Measurements from ENCODE around the gene PCNX2.
"Not testable (repeated sequence)": the region's sequence is repeated elsewhere in the genome, so short reads cannot be mapped to it uniquely, and the experiment has no call there.

PCNX2 gene

DNA sequence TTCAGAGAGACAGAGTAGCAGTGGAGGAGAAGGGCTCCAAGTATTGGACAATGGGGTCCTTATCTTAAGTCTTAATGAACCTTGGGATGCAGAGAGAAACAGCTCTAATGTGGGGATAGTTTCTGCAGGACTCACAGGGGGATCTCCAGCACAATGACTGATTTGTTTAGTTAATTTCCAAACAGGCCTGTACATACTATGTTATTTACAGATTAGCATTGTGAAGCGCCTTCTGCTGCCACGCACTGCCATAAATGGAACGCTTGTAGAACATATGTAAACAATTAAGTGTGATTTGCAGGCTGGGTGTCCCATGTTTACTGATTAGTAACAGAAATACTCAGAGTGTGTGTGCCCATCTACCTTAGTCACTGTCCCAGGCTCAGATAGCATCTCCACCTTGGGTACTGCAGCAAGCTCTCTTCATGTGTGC lies 289.0 kb downstream of the PCNX2 start:
- DNase-seq: no peak

DNA sequence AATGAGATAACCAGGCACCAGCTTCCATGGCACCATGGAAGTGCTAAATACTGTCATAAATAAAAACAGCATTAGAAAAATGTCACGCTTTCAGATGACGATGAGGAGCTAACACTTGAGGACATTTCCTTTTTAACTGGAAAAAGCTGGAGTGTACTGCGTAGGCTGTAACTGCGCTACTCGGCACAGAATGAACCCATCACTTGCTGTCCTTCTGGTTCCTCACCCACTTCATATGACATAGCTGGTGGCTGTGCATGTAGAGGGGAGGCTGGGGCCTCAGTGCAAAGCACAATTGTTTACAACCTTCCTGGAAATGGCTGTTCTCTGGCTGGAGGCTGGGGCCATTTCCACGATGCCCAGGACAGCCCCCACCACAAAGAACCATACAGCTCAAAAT lies 289.4 kb downstream of the PCNX2 start:
- no peak for DNase-seq

DNA sequence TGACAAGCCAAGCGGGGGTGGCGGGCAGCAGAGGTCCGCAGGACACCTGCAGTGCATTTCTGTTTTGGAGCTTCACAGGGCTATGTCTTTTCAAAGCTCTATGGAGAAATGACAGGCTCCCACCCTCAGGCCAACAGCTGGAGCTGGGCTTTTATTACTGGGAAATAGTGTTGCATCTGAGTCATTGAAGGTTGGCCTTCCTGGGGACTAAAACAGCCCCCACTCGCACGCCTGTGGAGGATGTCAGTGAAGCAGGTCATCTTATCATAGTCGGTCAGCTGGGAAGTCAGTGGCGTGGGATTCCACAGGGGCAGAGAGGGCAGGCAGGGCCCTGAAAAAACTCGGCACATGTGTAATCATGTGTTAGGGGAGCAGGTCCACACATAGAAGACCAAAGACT lies 289.8 kb downstream of the PCNX2 start:
- DNase-seq: no peak

DNA sequence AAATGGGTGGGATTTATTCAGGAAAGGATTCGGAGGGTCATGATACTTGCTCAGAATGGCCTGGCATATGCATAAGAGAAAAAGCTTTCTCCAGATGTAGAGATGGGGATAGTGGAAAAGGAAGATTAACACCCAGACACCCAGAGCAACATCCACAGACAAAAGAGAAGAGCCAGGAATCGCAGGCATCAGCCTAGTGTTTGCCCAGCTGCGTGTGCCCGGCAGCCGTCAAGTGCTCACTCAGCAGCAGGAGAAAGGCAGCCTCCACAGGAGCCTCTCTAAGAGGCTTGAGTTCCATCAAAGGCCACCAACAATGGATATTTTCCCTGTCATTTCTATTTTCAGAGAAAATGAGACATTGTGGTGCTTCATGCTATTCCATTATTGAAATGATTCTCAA lies 290.4 kb downstream of the PCNX2 start:
- no peak for DNase-seq

DNA sequence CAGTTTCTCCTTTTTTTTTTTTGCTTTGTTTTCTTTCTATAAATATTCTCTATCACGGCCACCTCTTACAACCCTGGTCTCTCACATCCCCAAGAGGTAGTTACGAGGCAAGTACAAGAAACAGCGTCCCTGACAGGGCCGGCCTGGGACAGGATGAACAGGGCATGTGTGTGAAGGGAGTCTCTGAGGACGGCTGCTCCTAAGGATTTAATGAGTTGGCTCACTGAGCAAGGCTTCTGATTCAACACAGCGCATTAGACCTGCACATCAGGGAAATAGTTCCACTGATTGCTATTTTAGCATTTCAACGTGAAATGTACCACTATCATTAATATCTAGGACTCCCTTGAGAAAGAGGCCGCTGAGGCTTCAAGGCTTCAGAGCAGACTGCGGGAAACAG lies 291.1 kb downstream of the PCNX2 start:
- no peak for DNase-seq

DNA sequence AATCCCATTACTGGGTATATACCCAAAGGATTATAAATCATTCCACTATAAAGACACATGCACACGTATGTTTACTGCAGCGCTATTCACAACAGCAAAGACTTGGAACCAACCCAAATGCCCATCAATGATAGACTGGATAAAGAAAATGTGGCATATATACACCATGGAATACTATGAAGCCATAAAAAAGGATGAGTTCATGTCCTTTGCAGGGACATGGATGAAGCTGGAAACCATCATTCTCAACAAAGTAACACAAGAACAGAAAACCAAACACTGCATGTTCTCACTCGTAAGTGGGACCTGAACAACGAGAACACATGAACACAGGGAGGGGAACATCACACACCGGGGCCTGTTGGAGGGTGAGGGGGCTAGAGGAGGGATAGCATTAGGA lies 291.9 kb downstream of the PCNX2 start:
- not testable (repeated sequence) for DNase-seq

DNA sequence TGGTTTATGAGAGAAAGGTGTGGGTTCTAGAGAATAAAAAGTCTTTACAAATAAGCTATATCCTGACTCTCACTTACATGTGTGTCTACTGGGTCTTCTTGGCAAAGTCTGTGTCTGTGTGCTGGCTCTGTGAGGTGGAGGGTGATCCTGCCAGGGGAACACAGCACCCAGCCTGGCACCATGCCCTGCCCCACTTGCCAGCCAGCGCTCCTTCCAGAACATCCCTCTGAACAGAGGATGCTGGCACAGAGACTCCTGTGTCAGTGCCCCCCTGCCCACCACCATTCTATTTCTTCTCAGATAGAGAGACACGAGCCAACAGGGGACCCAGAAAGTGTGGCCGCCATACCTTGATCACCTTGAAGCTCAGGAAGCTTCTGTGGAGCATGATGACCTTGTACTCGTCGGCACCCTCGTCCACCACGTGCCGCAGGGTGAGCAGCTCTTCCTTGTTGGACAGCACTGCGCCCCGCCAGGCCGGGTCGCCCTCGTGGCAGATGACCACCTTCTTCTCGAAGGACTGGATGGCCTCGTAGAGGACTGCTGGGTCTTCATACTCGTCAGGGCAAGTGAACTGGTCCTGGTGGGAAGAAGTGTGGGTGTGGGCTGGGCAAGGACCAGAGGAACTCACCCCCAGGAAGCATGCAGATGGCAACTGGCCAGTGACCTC lies 295.4 kb downstream of the PCNX2 start:
- DNase-seq: no peak

DNA sequence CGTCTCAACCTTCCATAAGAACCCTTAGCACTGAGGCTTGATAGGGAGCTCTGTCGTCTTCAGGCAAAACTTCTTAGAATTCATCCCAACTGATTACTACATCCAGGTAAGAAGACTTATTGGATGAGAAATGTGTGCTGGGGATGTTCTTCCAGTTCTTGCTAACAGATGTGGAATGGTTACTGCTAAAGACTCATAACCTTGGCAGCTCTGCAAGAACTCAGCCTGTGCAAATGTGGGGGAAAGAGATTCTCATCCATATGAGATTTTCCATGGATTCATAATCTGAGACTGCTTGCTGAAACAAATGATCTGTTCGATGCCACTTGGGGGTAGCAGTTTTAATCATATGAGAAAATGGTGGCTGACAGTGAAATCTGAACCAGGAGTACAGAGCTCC lies 296.9 kb downstream of the PCNX2 start:
- no peak for DNase-seq

DNA sequence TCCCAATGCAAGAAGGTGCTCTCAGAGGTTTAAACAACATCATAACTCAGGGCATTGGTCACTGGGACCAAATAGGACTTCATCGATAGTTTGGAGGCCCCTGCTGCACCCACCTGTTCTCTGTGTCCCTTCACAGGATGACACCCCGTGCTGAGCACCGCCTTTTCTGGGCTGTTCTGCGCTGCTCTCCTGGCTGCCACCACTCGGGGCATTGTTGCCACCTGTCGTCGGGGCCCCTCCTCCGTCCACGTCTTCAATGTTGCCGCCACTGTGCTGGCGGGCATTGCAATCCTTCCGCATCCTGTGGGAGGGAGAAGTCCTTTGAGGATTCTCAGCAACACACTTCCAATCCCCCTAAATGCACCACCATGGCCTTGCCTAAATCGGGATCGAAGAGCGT lies 297.4 kb downstream of the PCNX2 start:
- no peak for DNase-seq

DNA sequence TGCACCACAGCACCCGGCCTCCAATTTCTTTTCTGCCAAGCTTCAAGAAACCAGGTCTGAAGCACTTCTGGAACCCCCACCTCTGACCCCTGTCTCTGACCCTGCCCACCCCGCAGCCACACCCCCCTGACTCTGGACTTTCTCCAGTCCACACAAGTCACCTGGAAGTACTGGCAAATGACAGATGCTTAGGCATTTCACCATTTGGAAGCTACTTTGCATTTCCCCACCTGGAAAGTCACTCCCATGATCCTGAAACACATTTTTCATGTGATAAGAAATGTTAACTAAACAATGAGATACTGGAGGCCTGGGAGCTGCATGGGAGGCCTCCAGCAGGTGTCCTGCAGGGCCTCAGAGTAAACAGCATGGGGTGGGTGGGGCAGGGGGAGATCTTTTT lies 299.4 kb downstream of the PCNX2 start:
- no peak for DNase-seq

DNA sequence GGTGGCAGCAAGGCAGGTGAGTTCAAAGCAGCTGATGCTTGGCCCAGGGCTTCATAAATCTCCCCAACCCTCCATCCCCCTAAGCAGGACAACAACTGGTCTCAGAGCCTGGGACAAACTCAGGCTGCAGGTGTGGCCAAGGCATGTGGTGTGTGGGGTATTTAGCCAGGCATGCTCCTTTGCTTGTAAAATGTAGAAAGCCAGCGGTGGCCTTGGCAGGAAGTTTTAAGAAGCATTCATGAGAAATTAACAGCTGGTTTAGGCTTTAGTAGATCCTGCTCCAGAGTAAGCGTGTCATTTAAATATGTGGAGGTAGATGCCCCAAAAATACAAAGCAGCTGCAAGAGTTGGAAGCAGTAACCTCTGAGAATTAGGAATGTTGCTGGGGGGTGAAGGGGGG lies 300.3 kb downstream of the PCNX2 start:
- no peak for DNase-seq

DNA sequence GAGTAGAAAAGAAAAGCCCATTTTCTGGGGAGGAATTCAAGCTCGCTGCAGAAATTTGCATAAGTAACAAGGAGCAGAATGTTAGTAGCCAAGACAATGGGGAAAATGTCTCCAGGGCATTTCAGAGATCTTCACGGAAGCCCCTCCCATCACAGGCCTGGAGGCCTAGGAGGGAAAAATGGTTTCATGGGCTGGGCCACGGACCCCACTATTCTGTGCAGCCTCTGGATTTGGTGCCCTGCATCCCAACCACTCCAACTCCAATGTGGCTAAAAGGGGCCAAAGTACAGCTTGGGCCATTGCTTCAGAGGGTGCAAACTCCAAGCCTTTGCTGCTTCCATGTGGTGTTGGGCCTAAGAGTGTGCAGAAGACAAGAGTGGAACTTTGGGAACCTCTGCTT lies 302.0 kb downstream of the PCNX2 start:
- DNase-seq: no peak

DNA sequence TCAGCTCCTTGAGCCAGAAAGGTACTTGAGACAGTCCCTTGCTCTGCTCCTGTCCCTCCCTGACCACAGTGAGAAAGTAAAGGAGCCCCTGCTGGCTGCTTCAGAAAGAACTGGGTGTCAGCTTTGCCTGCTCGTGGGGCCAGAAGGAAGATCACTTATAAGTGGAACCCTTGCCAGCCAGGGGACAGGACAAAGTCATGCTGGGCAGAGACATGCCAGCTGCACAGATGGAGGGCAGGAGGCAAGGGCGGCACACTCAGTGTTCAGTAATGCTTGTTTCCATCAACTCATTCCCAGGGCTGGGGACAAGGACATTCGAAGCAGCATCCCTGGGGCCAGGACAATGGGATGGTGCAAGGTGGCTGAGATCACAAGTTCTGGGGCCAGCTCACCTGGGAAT lies 303.3 kb downstream of the PCNX2 start:
- DNase-seq: no peak

DNA sequence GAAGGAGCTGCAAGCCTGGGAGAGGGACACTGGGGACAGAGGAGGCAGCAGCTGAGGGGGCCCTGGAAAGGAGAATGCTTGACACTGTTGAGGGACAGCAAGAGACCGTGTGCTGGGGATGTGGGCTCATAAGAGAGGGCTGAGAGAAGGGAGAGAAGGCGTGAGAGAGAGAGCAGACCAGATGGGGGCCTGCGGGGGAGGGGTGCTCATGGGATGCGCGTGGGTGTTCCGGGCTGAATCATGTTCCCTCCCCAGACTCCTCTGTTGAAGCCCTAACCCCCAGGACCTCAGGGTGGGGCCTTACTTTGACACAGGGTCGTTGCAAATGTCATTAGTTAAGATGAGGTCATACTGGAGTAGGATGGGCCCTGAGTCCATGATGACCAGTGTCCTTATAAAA lies 304.3 kb downstream of the PCNX2 start:
- DNase-seq: peak in 1 of 4 experiments; percentile 2

DNA sequence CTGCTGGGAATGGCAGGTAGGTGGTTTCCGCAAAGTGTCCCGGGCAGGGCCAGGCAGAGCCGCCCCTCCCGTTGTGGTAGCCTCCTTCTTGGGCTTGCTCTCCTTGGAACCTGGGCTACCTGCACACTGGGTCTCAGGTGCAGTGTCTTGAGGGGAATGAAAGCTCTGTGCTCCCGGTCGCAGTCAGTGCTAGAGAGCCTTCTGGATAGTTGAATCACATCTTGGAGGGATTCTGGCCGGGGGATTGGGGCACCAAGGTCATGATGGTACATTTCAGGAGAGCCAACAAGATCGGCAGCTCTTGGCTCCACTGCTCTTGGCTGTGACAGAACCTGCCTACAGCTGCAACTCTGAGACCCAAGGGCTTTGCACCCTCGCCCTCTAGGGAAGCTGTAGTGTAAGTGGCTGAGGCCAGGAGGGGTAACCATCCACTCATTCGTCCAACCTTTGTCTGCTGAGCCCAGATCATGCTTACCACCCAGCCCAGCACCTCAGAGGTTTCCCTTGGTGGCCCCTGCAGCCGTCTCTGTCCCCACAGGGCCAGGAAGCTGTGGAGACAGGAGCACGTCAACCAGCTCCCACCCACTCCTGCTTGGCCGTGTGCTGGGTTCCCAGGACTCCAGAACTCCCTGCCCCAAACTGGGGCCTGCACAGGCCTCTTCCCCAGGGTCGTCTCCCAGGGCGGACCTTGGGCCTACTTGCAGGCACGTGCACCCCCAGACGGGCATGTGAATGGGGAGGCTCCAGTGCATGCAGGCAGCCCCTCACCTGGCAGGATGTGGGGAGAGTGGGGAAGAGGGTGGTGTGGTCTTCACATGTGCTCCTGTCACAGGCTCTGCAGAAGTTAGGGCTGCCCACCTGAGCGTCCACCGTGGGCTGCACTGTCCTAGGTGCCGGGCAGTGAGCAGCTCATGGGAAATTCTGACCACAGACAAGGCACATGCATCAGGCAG lies 305.1 kb downstream of the PCNX2 start:
- no peak for DNase-seq

DNA sequence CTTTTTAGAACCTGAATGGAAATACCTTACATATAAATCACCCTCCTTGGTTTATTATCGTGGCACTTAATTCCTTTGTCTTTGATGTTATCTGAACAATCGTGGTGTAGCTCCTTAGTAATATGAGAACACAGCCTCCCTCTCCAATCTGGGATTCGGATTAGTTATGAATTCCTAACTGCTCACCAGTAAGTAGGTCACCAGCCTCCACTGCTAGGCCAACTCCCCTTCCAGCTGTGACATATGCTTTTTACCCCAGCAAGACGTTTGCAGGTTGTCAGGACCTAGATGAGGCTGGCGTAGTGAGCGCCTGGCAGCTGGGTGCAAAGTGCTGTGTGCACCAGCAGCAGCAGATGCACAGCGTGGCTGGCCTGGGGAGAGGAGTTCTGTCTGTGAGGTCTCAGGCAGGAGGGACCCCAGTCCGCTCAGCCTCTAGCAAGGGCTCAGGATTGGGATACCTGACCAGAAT lies 306.9 kb downstream of the PCNX2 start:
- no peak for DNase-seq

DNA sequence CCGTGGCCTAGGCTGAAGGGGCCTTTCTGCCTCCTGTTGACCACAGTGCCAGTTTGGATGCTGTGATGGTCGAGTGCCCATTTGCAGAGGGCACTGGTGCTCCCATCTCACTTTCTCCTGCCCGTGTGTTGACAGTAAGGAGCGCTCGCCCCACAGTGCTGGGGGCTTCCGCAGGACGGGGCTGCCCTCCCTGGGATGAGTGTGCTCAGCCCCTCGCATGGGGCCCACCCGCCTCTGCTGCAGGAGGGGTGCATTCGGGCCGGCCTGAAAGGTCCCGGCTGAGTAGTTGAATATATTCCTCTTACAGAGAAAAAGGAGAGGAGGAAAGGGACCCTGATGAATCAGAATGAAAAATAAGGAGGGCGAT lies 307.8 kb downstream of the PCNX2 start:
- DNase-seq: no peak

DNA sequence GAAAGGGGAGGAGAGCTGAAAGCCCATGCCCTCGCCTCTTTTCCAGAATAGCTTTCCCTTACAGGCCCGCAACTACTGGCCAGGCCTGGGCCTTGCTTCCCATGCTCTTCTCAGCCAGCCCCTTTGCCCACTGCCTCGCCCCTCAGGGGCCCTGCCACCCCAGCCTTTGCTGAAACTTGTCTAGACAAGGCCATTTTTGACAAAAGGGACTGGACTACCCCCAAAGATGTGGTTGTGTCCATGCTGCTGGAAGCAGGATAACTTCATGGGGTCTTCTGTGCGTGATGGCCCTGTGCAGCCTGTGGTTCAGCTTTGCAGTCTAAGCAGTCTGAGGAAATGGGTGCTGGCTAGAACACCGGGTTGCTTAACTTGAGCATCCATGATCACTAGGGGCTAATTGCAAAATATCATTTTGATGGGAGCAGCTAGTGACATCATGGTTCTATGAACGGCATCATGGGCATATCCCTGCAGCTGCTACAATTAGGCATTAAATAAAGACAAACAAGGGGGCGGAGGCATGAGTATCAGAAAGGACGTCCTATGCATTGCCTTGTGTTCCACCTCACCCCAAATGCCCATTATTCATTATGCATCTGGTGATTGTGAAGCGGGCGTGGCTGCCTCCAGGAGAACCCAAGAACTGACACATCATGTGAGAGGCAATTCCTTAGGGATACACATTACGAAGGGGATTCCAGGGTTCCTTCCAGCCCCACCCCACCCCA lies 308.3 kb downstream of the PCNX2 start:
- no peak for DNase-seq

DNA sequence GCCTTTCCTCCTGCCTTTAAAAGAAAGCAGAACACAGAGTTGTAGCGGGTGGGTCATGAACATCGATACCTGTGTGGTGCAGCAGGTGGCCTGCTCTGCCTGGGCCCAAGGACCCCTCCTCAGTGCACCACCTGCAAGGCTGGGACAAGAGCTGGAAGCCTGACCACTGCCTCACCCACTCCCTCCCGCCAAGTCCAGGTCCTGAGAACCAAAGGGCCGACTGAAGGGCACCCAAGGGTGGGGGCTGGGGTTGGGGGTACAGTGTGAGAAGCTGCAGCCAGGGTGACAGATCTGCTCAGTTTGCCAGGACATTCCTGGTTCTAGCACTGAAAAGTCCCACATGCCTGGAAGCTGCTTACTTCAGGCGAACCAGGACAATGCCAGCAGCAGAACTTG lies 309.0 kb downstream of the PCNX2 start:
- DNase-seq: no peak

DNA sequence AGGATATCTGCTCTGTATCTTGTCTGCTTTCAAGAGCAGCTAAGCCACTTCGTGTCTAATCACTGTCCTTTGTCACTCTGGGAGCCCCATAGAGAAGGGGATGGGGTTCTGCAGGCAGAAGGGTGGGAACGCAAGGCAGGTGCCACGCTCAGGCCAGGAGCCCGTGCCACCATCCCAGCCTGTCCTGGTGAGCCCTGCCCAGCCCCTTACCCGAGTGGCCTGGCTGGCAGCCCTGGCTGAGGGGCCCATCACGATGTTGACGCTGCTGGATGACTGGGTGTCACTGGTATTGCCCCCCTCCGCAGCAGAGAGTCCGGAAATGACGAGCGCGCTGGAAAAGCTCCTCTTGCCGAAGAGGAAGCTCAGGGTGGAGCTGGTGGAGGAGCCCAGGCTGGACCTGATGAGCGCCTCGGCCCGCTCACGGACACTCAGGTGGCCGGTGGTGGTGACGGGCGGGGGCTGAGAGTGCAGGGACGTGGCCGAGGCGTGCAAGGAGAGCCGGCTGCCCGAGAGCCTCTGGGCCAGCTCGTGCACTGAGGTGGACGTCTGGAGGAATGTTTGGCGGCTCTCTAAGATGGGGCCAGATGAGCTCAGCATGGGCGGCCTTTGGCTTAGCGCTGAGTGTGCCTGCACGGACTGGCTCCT lies 309.5 kb downstream of the PCNX2 start:
- DNase-seq: no peak

DNA sequence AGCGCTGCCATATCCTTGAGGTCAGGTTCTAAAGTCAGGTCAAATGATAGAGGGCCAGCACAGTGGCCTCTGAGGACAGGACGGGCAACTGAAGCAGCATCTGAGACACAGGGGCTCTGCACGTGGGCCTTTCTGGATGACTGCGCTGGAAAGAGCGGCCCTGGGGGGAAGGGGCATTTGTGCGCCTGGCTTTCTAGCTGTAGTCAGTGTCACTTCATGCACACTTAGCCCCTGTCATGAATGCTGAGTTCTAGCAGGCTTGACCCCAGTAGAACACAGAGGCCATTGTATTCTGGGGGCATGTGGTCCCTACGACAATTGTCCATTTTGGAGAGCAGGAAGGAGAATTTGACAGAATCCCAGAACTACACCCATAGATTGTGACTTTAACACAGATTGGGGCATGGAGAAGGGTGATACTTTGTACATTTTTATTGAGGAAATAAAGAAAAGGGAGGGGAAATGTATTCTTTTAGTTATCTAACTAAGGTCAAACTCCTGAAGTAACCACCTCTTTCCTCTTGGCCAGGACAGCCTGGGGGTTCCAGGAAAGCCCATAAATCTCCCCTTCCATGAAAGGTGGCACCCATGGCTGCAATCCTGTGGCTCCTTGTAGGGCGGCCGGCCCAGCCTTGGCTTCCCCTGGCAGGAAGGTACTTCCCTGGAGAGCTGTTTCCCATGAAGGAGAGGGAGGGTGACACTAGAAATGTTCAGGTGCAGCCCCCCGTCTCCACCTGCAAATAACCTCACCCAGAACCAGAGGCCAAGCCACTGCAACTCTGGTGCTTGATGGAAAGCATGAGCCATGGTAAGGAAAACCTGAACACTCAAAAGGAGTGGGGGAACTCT lies 310.7 kb downstream of the PCNX2 start:
- no peak for DNase-seq
